PC-3 (cell line): Measurements from ENCODE around the gene CLTCL1. TPM values are rescaled to one million over a fixed set of nuclear protein-coding genes. Genes with fewer than 3 reads are reported as not detected.

Source experiments
- ATAC-seq: fragments of 200-7000 bp; cut with Tn5 transposase; 2 replicates; pipeline ENCODE4 v1.9.1; 2020; ENCODE audit warnings: mild to moderate bottlenecking, moderate library complexity
- BruUV-seq: library from RNA; stranded (reverse); fragments of 400-500 nt; replicated peaks from 2 replicates; lab custom pipeline; 2021; lab: Mats Ljungman, UMichigan
- CTCF ChIA-PET: fragments of 300-600 bp; sonication (Branson Sonifier 250); formaldehyde crosslinking; loops from one replicate; lab custom pipeline; 2022; ENCODE audit warnings: antibody characterized with exemption; lab: Charles Lee
- POLR2A ChIA-PET: fragments of 300-600 bp; sonication (Branson Sonifier 250); formaldehyde crosslinking; loops from one replicate; lab custom pipeline; 2022; ENCODE audit warnings: antibody characterized with exemption; ENCODE audit not compliant: unreplicated experiment; lab: Charles Lee
- DNase-seq: peaks from one replicate; pipeline ENCODE4 v3.0.0-alpha.2; 2015
- H2AFZ ChIP-seq: fragments of 300-600 bp; sonication (generic); 2 replicates; pipeline ENCODE4 v1.6.0; 2016; ENCODE audit warnings: antibody characterized with exemption, low read length
- H3F3A ChIP-seq: fragments of 300-600 bp; sonication (generic); one replicate; pipeline ENCODE4 v1.6.0; 2017; ENCODE audit warnings: antibody characterized with exemption, low read length, control low read depth, mild to moderate bottlenecking; ENCODE audit not compliant: unreplicated experiment
- H3K27ac ChIP-seq: fragments of 300-600 bp; sonication (generic); 2 replicates; pipeline ENCODE4 v1.5.1; 2016; ENCODE audit warnings: mild to moderate bottlenecking, low read length
- H3K27me3 ChIP-seq: fragments of 300-600 bp; sonication (generic); 2 replicates; pipeline ENCODE4 v1.6.1; 2016; ENCODE audit warnings: low read length, mixed read lengths
- H3K36me3 ChIP-seq: fragments of 300-600 bp; sonication (generic); 2 replicates; pipeline ENCODE4 v1.6.1; 2016; ENCODE audit warnings: low read depth, mixed run types, low read length, mixed read lengths
- H3K4me1 ChIP-seq: fragments of 300-600 bp; sonication (generic); 2 replicates; pipeline ENCODE4 v1.5.1; 2016; ENCODE audit warnings: low read length; ENCODE audit not compliant: insufficient read depth
- H3K4me2 ChIP-seq: fragments of 300-600 bp; sonication (generic); 2 replicates; pipeline ENCODE4 v1.6.0; 2016; ENCODE audit warnings: low read length
- H3K4me3 ChIP-seq: fragments of 300-600 bp; sonication (generic); 2 replicates; pipeline ENCODE4 v1.5.1; 2016; ENCODE audit warnings: mild to moderate bottlenecking, low read length, mixed read lengths
- H3K79me2 ChIP-seq: fragments of 300-600 bp; sonication (generic); 2 replicates; pipeline ENCODE4 v1.6.1; 2017; ENCODE audit warnings: low read length, mixed read lengths
- H3K9ac ChIP-seq: fragments of 300-600 bp; sonication (generic); 2 replicates; pipeline ENCODE4 v1.6.0; 2016; ENCODE audit warnings: mild to moderate bottlenecking, low read length
- H3K9me2 ChIP-seq: fragments of 300-600 bp; sonication (generic); replicated peaks from 2 replicates; pipeline ENCODE4 v1.6.1; 2016; ENCODE audit warnings: mixed run types, low read length, mixed read lengths
- H3K9me3 ChIP-seq: fragments of 300-600 bp; sonication (generic); 2 replicates; pipeline ENCODE4 v1.6.1; 2016; ENCODE audit warnings: low read length, mixed read lengths
- H4K20me1 ChIP-seq: fragments of 300-600 bp; sonication (generic); 2 replicates; pipeline ENCODE4 v1.6.1; 2016; ENCODE audit warnings: low read length, mixed read lengths
- EZH2 ChIP-seq: fragments of 300-600 bp; sonication (generic); IDR thresholded peaks from one replicate; pipeline ENCODE4 v1.6.1; 2017; ENCODE audit warnings: antibody characterized with exemption, mild to moderate bottlenecking, low read length; ENCODE audit not compliant: unreplicated experiment
- EZH2phosphoT487 ChIP-seq: fragments of 300-600 bp; sonication (generic); IDR thresholded peaks from 2 replicates; pipeline ENCODE4 v1.6.1; 2018; ENCODE audit warnings: mild to moderate bottlenecking, antibody characterized with exemption, low read length, borderline replicate concordance
- intact Hi-C: fragments of 100-400 bp; cut with micrococcal nuclease; formaldehyde crosslinking; loops from 2 replicates; pipeline ENCODE4 v1.9.0; 2023
- total RNA-seq: library from RNA; depleted of rRNA; stranded (reverse); fragments of >200 nt; gene quantifications from 2 replicates; pipeline ENCODE4 v1.2.3, GENCODE V29; 2014
- TF ChIP-seq, protein P1 (sequence below): fragments of 300-600 bp; sonication (generic); conservative IDR thresholded peaks from 2 replicates; pipeline ENCODE4 v1.5.1; 2017; ENCODE audit warnings: antibody characterized with exemption, low read depth, mild to moderate bottlenecking, low read length

Gene CLTCL1
- total RNA-seq, 1 experiment from 2014 or later, result 5.5 TPM

DNA sequence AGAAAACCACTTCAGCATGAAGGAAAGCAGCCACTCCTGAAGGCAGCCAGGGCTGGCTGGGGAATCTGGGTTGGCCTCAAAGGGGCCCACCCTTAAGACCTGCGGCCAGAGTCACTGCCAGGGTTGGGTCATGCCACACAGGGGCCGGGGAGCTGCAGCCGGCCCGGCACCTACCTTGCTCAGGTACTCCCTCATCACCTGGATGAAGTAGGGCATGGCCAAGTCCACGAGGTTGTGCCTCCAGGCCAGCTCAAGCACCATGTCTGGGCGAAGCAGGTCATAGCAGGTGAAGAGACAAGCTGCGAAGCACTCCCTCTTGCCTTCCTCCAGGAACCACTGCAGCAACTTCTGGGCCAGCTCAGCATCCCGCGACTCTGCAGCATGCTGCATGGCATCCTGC, 108.3 kb downstream of the CLTCL1 start:
- no peak overlapping the region for H3K9ac ChIP-seq
- H3K4me2 ChIP-seq, result no peak overlapping the region
- ATAC-seq (no peak), DNase-seq (no peak)
- H3K27ac ChIP-seq, result no peak overlapping the region
- H3K4me1 ChIP-seq, result peaks cover 2% of the 10 kb centered on the region; the same call in 1 of the 2 replicates
- H3K27me3 ChIP-seq, result no peaks in the 10 kb centered on the region
- peaks cover 1% of the 10 kb centered on the region; the same call in 1 of the 2 replicates for H3K79me2 ChIP-seq
- TF ChIP-seq EZH2 (no peak), EZH2phosphoT487 (no peak)
- TF ChIP-seq, protein P1, sequence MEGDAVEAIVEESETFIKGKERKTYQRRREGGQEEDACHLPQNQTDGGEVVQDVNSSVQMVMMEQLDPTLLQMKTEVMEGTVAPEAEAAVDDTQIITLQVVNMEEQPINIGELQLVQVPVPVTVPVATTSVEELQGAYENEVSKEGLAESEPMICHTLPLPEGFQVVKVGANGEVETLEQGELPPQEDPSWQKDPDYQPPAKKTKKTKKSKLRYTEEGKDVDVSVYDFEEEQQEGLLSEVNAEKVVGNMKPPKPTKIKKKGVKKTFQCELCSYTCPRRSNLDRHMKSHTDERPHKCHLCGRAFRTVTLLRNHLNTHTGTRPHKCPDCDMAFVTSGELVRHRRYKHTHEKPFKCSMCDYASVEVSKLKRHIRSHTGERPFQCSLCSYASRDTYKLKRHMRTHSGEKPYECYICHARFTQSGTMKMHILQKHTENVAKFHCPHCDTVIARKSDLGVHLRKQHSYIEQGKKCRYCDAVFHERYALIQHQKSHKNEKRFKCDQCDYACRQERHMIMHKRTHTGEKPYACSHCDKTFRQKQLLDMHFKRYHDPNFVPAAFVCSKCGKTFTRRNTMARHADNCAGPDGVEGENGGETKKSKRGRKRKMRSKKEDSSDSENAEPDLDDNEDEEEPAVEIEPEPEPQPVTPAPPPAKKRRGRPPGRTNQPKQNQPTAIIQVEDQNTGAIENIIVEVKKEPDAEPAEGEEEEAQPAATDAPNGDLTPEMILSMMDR, result no peak
- no peaks in the 10 kb centered on the region for H3K36me3 ChIP-seq
- H3K4me3 ChIP-seq, result no peak overlapping the region
- intact Hi-C loops, result no loop called here
- H3K9me3 ChIP-seq, result no peaks in the 10 kb centered on the region
- H3F3A ChIP-seq, result no peaks in the 10 kb centered on the region
- no peaks in the 10 kb centered on the region for H3K9me2 ChIP-seq
- H4K20me1 ChIP-seq, result no peaks in the 10 kb centered on the region
- CTCF ChIA-PET, result no interaction called here
- H2AFZ ChIP-seq, result no peak overlapping the region
- POLR2A ChIA-PET, result no interaction called here
- BruUV-seq, result no TSS peak

DNA sequence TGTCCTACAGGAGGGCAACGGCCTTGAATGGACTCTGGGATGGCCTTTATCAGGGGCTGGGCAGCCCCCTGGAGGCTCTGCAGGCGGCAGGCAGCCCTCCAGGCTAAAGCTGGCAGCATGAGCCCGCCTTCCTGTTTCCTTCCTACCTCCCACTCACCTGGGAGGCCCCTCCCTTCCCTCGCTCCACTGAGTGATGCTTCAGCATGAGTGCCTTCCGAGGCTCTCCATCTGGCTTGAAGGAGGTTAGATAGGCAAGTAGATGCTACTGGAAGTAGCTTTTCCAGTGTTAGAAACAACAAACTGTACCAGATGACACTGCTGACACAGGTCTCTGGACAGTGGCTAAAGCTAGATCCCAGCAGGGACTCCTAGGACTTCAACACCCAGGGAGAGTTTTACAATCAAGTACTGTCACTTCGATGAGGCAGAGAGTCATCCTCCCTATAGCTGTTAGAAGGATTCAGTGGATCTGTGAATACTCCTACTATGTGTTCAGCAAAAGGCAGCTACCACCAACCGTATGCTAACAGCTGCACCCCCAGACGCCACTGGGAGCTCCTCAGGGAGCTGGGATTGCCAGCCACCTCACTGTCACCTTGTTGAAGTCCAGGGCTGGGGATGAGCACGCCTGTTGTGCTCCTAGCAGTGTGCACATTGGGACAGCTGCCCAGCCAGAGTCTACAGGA, 108.9 kb downstream of the CLTCL1 start:
- intact Hi-C loops, result no loop called here
- no peaks in the 10 kb centered on the region; the same call in 1 of the 2 replicates for H3K4me1 ChIP-seq
- no peaks in the 10 kb centered on the region for H3K27me3 ChIP-seq
- H3K4me2 ChIP-seq, result no peak overlapping the region
- no TSS peak for BruUV-seq
- TF ChIP-seq, protein P1, result no peak
- TF ChIP-seq EZH2phosphoT487, result no peak
- TF ChIP-seq EZH2, result no peak
- no peak overlapping the region for H3K9ac ChIP-seq
- H3K9me2 ChIP-seq, result no peaks in the 10 kb centered on the region
- H3K36me3 ChIP-seq, result no peaks in the 10 kb centered on the region
- H3F3A ChIP-seq, result no peaks in the 10 kb centered on the region
- ATAC-seq (no peak), DNase-seq (no peak)
- peaks cover 7% of the 10 kb centered on the region for H3K79me2 ChIP-seq
- POLR2A ChIA-PET, result no interaction called here
- H3K4me3 ChIP-seq, result no peak overlapping the region
- no peak overlapping the region for H3K27ac ChIP-seq
- H4K20me1 ChIP-seq, result no peaks in the 10 kb centered on the region
- no peak overlapping the region for H2AFZ ChIP-seq
- CTCF ChIA-PET, result no interaction called here
- no peaks in the 10 kb centered on the region for H3K9me3 ChIP-seq

DNA sequence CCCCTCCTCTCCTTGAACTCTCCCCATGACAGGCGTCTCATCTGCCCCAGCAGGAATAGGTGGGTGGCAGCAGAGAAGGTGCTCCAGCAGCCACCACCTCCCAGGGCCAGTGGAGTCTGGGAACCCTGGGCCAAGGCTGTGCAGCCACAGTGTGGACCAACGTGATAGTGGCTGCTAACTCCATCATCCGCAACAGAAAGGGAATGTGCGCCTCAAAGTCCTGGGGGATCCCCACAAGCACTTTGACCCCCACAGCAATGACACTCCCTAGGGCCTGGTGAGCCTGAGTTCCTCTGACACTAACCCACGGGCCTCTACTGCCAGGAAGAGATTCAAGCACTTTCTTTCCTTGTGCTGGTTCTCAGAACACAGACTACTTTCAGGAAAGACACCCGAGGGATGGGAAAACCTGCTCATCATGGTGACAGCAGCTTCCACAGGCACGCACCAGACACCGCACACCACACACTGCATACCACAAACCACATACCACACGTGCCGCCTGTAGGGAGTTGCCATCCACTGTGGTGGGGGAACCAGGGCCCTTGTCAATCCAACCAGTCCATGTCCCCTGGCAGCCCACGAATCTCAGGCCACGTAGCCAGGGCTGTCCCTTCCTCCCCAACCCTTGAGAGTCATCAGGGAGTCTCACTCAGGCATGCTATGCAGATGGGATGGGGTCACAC, 109.6 kb downstream of the CLTCL1 start:
- TF ChIP-seq EZH2 (no peak), EZH2phosphoT487 (no peak)
- TF ChIP-seq, protein P1, result no peak
- ChIA-PET POLR2A (no interaction called here), CTCF (no interaction called here)
- Histone ChIP-seq H3F3A (no peaks in the 10 kb centered on the region), H3K79me2 (peaks cover 14% of the 10 kb centered on the region), H3K4me3 (no peak overlapping the region), H3K9me3 (no peaks in the 10 kb centered on the region), H2AFZ (no peak overlapping the region), H3K27ac (no peak overlapping the region), H3K9me2 (no peaks in the 10 kb centered on the region), H3K4me2 (no peak overlapping the region), H3K9ac (no peak overlapping the region), H3K4me1 (no peaks in the 10 kb centered on the region; the same call in 1 of the 2 replicates), H3K36me3 (no peaks in the 10 kb centered on the region), H3K27me3 (no peaks in the 10 kb centered on the region), H4K20me1 (no peaks in the 10 kb centered on the region)
- BruUV-seq, result no TSS peak
- ATAC-seq, result no peak
- intact Hi-C loops, result no loop called here
- DNase-seq, result no peak
